Mesenchymal stem cell (in vitro differentiated cells and primary cell): ENCODE results near the gene ILF3.

ENCODE experiments used
- DNase-seq: peaks from one replicate; pipeline ENCODE4 v3.0.0-alpha.2; 2013
- H2AFZ ChIP-seq: one replicate; pipeline ENCODE4 v1.6.1; 2013; ENCODE audit warnings: low read depth, mild to moderate bottlenecking, control low read depth, inconsistent platforms, low read length, moderate library complexity
- H2AK5ac ChIP-seq: 2 replicates; pipeline ENCODE4 v1.6.1; 2013; ENCODE audit warnings: low read length, moderate library complexity, mild to moderate bottlenecking, inconsistent platforms; ENCODE audit not compliant: severe bottlenecking
- H2BK120ac ChIP-seq: one replicate; pipeline ENCODE4 v1.6.1; 2013; ENCODE audit warnings: low read depth, mild to moderate bottlenecking, inconsistent platforms, low read length, moderate library complexity
- H2BK12ac ChIP-seq, 2 experiments: one replicate each; pipeline ENCODE4 v1.6.1; 2013; ENCODE audit warnings: inconsistent platforms in 2 of 2, low read length in 2 of 2, mild to moderate bottlenecking in 2 of 2, moderate library complexity in 2 of 2, control low read depth in 1 of 2
- H2BK15ac ChIP-seq: one replicate; pipeline ENCODE4 v1.6.1; 2013; ENCODE audit warnings: mild to moderate bottlenecking, low read depth, inconsistent platforms; ENCODE audit not compliant: poor library complexity, severe bottlenecking
- H2BK5ac ChIP-seq: 2 replicates; pipeline ENCODE4 v1.6.1; 2013; ENCODE audit warnings: low read depth, mild to moderate bottlenecking, low read length, control low read depth, inconsistent platforms; ENCODE audit not compliant: poor library complexity, severe bottlenecking
- H3K14ac ChIP-seq, 2 experiments: one replicate each; pipeline ENCODE4 v1.6.1; 2013; ENCODE audit warnings: inconsistent platforms in 2 of 2, low read length in 2 of 2, control low read depth in 1 of 2, mild to moderate bottlenecking in 1 of 2, moderate library complexity in 1 of 2
- H3K18ac ChIP-seq, 2 experiments: one replicate each; pipeline ENCODE4 v1.6.1; 2013; ENCODE audit warnings: inconsistent platforms in 2 of 2, low read length in 2 of 2, control low read depth in 1 of 2, low read depth in 1 of 2, mild to moderate bottlenecking in 1 of 2
- H3K23ac ChIP-seq, 2 experiments: one replicate each; pipeline ENCODE4 v1.6.1; 2013; ENCODE audit warnings: inconsistent platforms in 2 of 2, low read length in 2 of 2, mild to moderate bottlenecking in 2 of 2, moderate library complexity in 2 of 2, control low read depth in 1 of 2
- H3K27ac ChIP-seq: 2 replicates; pipeline ENCODE4 v1.5.1; 2013; ENCODE audit warnings: mild to moderate bottlenecking, moderate library complexity, low read length, control low read depth, inconsistent platforms; ENCODE audit not compliant: poor library complexity, severe bottlenecking
- H3K27me3 ChIP-seq, 2 experiments: 2 replicates each; pipeline versions ENCODE4 v1.6.1 to v1.7.0; 2013; ENCODE audit warnings: low read length in 2 of 2, mild to moderate bottlenecking in 2 of 2, moderate library complexity in 2 of 2, control low read depth in 1 of 2, inconsistent platforms in 1 of 2; ENCODE audit not compliant: control insufficient read depth in 1 of 2, insufficient read depth in 1 of 2
- H3K36me3 ChIP-seq, 2 experiments: 2 replicates each; pipeline versions ENCODE4 v1.6.1 to v1.7.0; 2013; ENCODE audit warnings: low read length in 2 of 2, control low read depth in 1 of 2, inconsistent platforms in 1 of 2, low read depth in 1 of 2, mild to moderate bottlenecking in 1 of 2; ENCODE audit not compliant: insufficient read depth in 2 of 2, control insufficient read depth in 1 of 2
- H3K4ac ChIP-seq, 2 experiments: one replicate each; pipeline ENCODE4 v1.6.1; 2013; ENCODE audit warnings: inconsistent platforms in 2 of 2, low read length in 2 of 2, mild to moderate bottlenecking in 2 of 2, moderate library complexity in 2 of 2, control low read depth in 1 of 2, low read depth in 1 of 2
- H3K4me1 ChIP-seq: 2 replicates; pipeline ENCODE4 v1.6.1; 2013; ENCODE audit warnings: low read depth, low read length, control low read depth; ENCODE audit not compliant: control insufficient read depth, insufficient read depth
- H3K4me2 ChIP-seq: 2 replicates; pipeline ENCODE4 v1.6.1; 2013; ENCODE audit warnings: low read length, mild to moderate bottlenecking, inconsistent platforms; ENCODE audit not compliant: poor library complexity, severe bottlenecking
- H3K4me3 ChIP-seq, 2 experiments: 2 replicates each; pipeline versions ENCODE4 v1.5.1 to v1.7.0; 2013; ENCODE audit warnings: low read length in 2 of 2, mild to moderate bottlenecking in 2 of 2, control low read depth in 1 of 2, low read depth in 1 of 2; ENCODE audit not compliant: insufficient read depth in 1 of 2
- H3K79me1 ChIP-seq: replicated peaks from 2 replicates; pipeline ENCODE4 v1.6.1; 2013; ENCODE audit warnings: mild to moderate bottlenecking, control low read depth, low read length, inconsistent platforms; ENCODE audit not compliant: poor library complexity, severe bottlenecking
- H3K9ac ChIP-seq: 2 replicates; pipeline ENCODE4 v1.7.0; 2013; ENCODE audit warnings: mild to moderate bottlenecking, low read length, moderate library complexity
- H3K9me3 ChIP-seq: 2 replicates; pipeline ENCODE4 v1.7.0; 2013; ENCODE audit warnings: mild to moderate bottlenecking, low read length; ENCODE audit not compliant: control insufficient read depth
- H4K8ac ChIP-seq: one replicate; pipeline ENCODE4 v1.6.1; 2013; ENCODE audit warnings: inconsistent platforms, mild to moderate bottlenecking, low read length, moderate library complexity
- H4K91ac ChIP-seq: one replicate; pipeline ENCODE4 v1.6.1; 2013; ENCODE audit warnings: mild to moderate bottlenecking, low read length, inconsistent platforms
- WGBS: methylation state at CpG from one replicate; pipeline ENCODE4 v1.1.7; 2013; ENCODE audit warnings: mixed read lengths; 5-methylcytosine and 5-hydroxymethylcytosine counted together

Gene ILF3

DNA sequence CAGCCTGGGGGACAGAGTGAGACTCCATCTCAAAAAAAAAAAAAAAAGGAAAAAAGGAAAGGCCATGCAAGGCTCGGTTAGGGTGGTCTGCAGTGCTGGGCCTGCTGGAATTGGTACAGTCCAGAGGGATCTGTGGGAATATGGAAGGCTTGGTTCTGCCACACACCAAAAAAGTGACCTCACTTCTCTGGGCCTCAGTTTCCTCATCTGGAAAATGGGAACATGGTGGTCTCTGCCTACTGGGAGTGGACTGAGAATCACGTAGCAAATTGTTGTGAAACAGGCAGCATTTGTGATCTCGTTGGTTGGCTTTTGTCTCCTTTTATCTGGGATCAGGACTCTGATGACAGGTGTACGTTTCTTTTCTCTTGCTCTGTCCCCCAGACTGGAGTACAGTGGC lies 71.3 kb downstream of the ILF3 start:
- H3K9me3 ChIP-seq, result no peaks in the 10 kb centered on the region
- no peak for DNase-seq
- no peak overlapping the region for H2BK5ac ChIP-seq
- no peak overlapping the region for H3K27ac ChIP-seq
- H3K4ac ChIP-seq, result no peak overlapping the region
- no peak overlapping the region for H2BK120ac ChIP-seq
- no peak overlapping the region for H4K8ac ChIP-seq
- H3K18ac ChIP-seq, result no peak overlapping the region
- no peak overlapping the region for H3K4me2 ChIP-seq
- no peak overlapping the region for H3K14ac ChIP-seq
- H2BK15ac ChIP-seq, result no peak overlapping the region
- H4K91ac ChIP-seq, result no peak overlapping the region
- 98% methylated on average over 4 of the region's 4 CpGs for WGBS
- no peak overlapping the region for H2BK12ac ChIP-seq
- no peaks in the 10 kb centered on the region for H3K27me3 ChIP-seq
- no peaks in the 10 kb centered on the region for H3K79me1 ChIP-seq
- H2AK5ac ChIP-seq, result no peak overlapping the region
- peaks cover 9 to 25% of the 10 kb centered on the region in 2 experiments for H3K36me3 ChIP-seq
- no peak overlapping the region for H3K4me3 ChIP-seq
- no peak overlapping the region for H2AFZ ChIP-seq
- H3K4me1 ChIP-seq, result peaks cover 12% of the 10 kb centered on the region
- no peak overlapping the region for H3K9ac ChIP-seq
- H3K23ac ChIP-seq, result no peak overlapping the region

DNA sequence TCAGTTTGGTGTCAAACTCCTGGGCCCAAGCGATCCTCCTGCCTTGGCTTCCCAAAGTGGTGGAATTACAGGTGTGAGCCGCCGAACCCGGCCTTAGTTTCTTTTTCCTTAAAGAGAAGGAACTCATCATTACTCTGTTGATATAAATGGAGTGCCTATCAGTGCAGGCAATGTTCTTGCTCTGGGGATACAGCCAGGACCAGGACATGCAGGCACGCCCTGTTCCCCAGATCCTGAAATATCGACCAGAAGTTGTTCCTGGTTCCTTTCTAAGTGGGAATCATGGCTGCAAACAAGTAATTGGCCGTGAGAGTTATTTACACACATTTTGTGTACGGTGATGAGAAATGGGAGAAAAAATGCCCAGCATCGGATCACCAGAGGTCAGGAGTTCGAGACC lies 72.1 kb downstream of the ILF3 start:
- H4K91ac ChIP-seq, result no peak overlapping the region
- H3K4me3 ChIP-seq, result no peak overlapping the region
- no peak overlapping the region for H3K14ac ChIP-seq
- H3K23ac ChIP-seq, result no peak overlapping the region
- H3K9me3 ChIP-seq, result no peaks in the 10 kb centered on the region
- H2BK5ac ChIP-seq, result no peak overlapping the region
- no peak overlapping the region for H4K8ac ChIP-seq
- H3K4ac ChIP-seq, result no peak overlapping the region
- no peak overlapping the region for H3K27ac ChIP-seq
- no peak for DNase-seq
- no peaks in the 10 kb centered on the region for H3K79me1 ChIP-seq
- no peak overlapping the region for H2BK120ac ChIP-seq
- no peak overlapping the region for H2AK5ac ChIP-seq
- 94% methylated on average over 7 of the region's 10 CpGs for WGBS
- H2BK12ac ChIP-seq, result no peak overlapping the region
- H3K36me3 ChIP-seq, result peaks cover 4 to 26% of the 10 kb centered on the region in 2 experiments
- H2AFZ ChIP-seq, result no peak overlapping the region
- H2BK15ac ChIP-seq, result no peak overlapping the region
- H3K27me3 ChIP-seq, result no peaks in the 10 kb centered on the region
- H3K9ac ChIP-seq, result no peak overlapping the region
- H3K4me1 ChIP-seq, result peaks cover 20% of the 10 kb centered on the region
- no peak overlapping the region for H3K4me2 ChIP-seq
- H3K18ac ChIP-seq, result no peak overlapping the region

DNA sequence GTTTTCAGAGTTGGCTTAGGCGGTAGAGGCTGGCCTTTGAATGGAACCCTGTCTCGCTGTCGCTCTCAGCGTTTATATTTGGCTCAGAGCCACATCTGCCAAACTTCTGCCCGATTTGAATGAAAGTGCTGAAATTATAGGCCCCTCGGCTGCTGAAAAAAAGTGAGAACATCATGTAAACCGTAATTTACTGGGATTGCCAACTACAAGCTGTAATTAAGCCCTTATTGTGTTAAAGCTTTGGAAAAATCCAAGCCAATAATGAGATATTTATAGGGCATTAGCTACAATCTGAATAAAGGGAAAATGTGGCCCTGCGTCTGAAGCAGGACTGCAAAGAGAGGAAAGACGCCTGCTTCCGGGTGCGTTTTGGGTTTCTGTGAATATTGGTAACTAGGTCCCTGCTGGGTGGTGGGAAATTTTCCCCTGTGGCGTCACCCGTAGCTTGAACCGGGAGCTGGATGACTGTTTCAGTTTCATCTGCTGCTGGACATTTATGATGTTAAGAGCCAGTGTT lies 73.6 kb downstream of the ILF3 start:
- no peak overlapping the region for H2BK120ac ChIP-seq
- H2BK5ac ChIP-seq, result no peak overlapping the region
- no peak overlapping the region for H3K23ac ChIP-seq
- H3K18ac ChIP-seq, result no peak overlapping the region
- H3K9ac ChIP-seq, result no peak overlapping the region
- H3K79me1 ChIP-seq, result peaks cover 2% of the 10 kb centered on the region
- WGBS, result 95% methylated on average over 14 of the region's 14 CpGs
- no peak for DNase-seq
- no peaks in the 10 kb centered on the region for H3K9me3 ChIP-seq
- no peak overlapping the region for H2AFZ ChIP-seq
- H2BK12ac ChIP-seq, result no peak overlapping the region
- no peak overlapping the region for H3K27ac ChIP-seq
- H3K36me3 ChIP-seq, result peaks cover 4 to 26% of the 10 kb centered on the region in 2 experiments
- H3K14ac ChIP-seq, result no peak overlapping the region
- no peak overlapping the region for H3K4me2 ChIP-seq
- peaks cover 14% of the 10 kb centered on the region for H3K4me1 ChIP-seq
- no peak overlapping the region for H4K91ac ChIP-seq
- no peak overlapping the region for H3K4ac ChIP-seq
- no peak overlapping the region for H2AK5ac ChIP-seq
- H3K27me3 ChIP-seq, result no peaks in the 10 kb centered on the region
- no peak overlapping the region for H2BK15ac ChIP-seq
- no peak overlapping the region for H4K8ac ChIP-seq
- no peak overlapping the region for H3K4me3 ChIP-seq

DNA sequence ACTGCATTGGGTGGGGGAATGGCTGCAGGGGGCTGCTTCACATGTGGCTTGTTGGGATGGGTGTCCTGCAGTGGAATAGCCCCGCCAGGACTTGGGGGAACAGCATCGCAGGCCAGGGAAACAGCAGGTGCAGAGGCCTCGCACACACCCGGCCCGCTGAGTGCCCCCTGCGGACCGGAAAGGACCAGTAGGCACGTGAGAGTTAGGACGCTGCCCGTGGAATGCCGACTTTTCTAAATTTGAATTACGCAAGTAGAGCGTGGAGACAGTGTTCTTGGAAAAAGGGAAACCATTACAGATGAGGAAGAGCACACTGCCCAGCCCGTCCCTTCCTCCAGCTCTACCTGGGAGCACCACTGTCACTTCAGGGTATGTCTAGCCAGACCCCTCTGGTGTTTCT lies 75.3 kb downstream of the ILF3 start:
- H3K18ac ChIP-seq, result no peak overlapping the region
- no peak overlapping the region for H2BK12ac ChIP-seq
- H2BK15ac ChIP-seq, result no peak overlapping the region
- no peak overlapping the region for H4K91ac ChIP-seq
- H3K9ac ChIP-seq, result no peak overlapping the region
- H2AK5ac ChIP-seq, result no peak overlapping the region
- no peak overlapping the region for H4K8ac ChIP-seq
- no peak for DNase-seq
- no peak overlapping the region for H2BK5ac ChIP-seq
- H3K27ac ChIP-seq, result no peak overlapping the region
- no peak overlapping the region for H3K4me3 ChIP-seq
- no peak overlapping the region for H2AFZ ChIP-seq
- no peak overlapping the region for H3K4ac ChIP-seq
- H3K9me3 ChIP-seq, result no peaks in the 10 kb centered on the region
- H2BK120ac ChIP-seq, result no peak overlapping the region
- 97% methylated on average over 14 of the region's 14 CpGs for WGBS
- H3K4me1 ChIP-seq, result peaks cover 13% of the 10 kb centered on the region
- H3K4me2 ChIP-seq, result no peak overlapping the region
- H3K23ac ChIP-seq, result no peak overlapping the region
- no peaks in the 10 kb centered on the region for H3K27me3 ChIP-seq
- H3K79me1 ChIP-seq, result peaks cover 4% of the 10 kb centered on the region
- H3K36me3 ChIP-seq, result peaks cover 4 to 25% of the 10 kb centered on the region in 2 experiments
- no peak overlapping the region for H3K14ac ChIP-seq
